HEK293 (cell line): ENCODE data around the gene CCDC73.

ENCODE experiments used
- ZBTB8A ChIP-seq: fragments of 450-650 bp; formaldehyde crosslinking; IDR thresholded peaks from 2 replicates; pipeline ENCODE4 v1.5.1; 2016; ENCODE audit warnings: missing biosample characterization, missing genetic modification characterization
- ZNF121 ChIP-seq: fragments of 450-650 bp; formaldehyde crosslinking; IDR thresholded peaks from 2 replicates; pipeline ENCODE4 v1.5.1; 2016; ENCODE audit warnings: missing biosample characterization, missing genetic modification characterization
- ZNF16 ChIP-seq: fragments of 450-650 bp; formaldehyde crosslinking; IDR thresholded peaks from 2 replicates; pipeline ENCODE4 v1.5.1; 2016; ENCODE audit warnings: low read depth, missing biosample characterization, missing genetic modification characterization
- TF ChIP-seq, protein P1 (sequence below): fragments of 450-650 bp; formaldehyde crosslinking; IDR thresholded peaks from 2 replicates; pipeline ENCODE4 v1.5.1; 2016; ENCODE audit warnings: missing biosample characterization, missing genetic modification characterization
- TF ChIP-seq, protein P2 (sequence below): fragments of 450-650 bp; formaldehyde crosslinking; optimal IDR thresholded peaks from 2 replicates; pipeline ENCODE3; 2016; ENCODE audit warnings: missing biosample characterization, mild to moderate bottlenecking, missing genetic modification characterization
- TF ChIP-seq, protein P3 (sequence below): fragments of 450-650 bp; formaldehyde crosslinking; IDR thresholded peaks from 2 replicates; pipeline ENCODE4 v1.5.1; 2016; ENCODE audit warnings: missing biosample characterization, missing genetic modification characterization

DNA sequence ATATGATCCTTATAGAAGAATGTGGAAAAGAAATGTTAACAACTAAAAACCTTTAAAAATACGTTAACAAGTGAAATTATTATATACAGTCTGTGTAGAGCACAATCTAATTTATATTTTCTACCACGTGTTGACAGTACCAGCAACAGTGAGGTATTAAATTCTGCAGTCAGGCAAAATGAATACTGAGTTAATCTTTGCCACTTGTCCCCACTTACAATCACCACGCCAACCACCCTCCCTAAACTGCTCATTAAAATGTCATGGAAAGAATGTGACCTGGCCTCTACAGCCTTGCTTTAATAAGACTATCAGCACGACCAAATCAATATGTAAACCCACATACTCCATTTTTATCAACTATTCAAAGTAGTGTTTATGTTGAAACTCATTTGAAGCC is 239.4 kb downstream of the CCDC73 start:
- TF ChIP-seq, protein P1, sequence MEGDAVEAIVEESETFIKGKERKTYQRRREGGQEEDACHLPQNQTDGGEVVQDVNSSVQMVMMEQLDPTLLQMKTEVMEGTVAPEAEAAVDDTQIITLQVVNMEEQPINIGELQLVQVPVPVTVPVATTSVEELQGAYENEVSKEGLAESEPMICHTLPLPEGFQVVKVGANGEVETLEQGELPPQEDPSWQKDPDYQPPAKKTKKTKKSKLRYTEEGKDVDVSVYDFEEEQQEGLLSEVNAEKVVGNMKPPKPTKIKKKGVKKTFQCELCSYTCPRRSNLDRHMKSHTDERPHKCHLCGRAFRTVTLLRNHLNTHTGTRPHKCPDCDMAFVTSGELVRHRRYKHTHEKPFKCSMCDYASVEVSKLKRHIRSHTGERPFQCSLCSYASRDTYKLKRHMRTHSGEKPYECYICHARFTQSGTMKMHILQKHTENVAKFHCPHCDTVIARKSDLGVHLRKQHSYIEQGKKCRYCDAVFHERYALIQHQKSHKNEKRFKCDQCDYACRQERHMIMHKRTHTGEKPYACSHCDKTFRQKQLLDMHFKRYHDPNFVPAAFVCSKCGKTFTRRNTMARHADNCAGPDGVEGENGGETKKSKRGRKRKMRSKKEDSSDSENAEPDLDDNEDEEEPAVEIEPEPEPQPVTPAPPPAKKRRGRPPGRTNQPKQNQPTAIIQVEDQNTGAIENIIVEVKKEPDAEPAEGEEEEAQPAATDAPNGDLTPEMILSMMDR, result no peak
- TF ChIP-seq ZBTB8A (tag by site-specific recombination) (no peak), ZNF16 (no peak), ZNF121 (no peak)
- TF ChIP-seq, protein P2, sequence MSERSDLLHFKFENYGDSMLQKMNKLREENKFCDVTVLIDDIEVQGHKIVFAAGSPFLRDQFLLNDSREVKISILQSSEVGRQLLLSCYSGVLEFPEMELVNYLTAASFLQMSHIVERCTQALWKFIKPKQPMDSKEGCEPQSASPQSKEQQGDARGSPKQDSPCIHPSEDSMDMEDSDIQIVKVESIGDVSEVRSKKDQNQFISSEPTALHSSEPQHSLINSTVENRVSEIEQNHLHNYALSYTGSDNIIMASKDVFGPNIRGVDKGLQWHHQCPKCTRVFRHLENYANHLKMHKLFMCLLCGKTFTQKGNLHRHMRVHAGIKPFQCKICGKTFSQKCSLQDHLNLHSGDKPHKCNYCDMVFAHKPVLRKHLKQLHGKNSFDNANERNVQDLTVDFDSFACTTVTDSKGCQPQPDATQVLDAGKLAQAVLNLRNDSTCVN, result no peak
- TF ChIP-seq, protein P3, sequence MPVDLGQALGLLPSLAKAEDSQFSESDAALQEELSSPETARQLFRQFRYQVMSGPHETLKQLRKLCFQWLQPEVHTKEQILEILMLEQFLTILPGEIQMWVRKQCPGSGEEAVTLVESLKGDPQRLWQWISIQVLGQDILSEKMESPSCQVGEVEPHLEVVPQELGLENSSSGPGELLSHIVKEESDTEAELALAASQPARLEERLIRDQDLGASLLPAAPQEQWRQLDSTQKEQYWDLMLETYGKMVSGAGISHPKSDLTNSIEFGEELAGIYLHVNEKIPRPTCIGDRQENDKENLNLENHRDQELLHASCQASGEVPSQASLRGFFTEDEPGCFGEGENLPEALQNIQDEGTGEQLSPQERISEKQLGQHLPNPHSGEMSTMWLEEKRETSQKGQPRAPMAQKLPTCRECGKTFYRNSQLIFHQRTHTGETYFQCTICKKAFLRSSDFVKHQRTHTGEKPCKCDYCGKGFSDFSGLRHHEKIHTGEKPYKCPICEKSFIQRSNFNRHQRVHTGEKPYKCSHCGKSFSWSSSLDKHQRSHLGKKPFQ (tag by site-specific recombination), result no peak
